HS-27A (cell line): ENCODE measurements around the gene INHBC.
A peak's percentile ranks its signal among the peaks of the same experiment; 100 is the strongest.
"Not testable (repeated sequence)": the region's sequence is repeated elsewhere in the genome, so short reads cannot be mapped to it uniquely, and the experiment has no call there.

ENCODE experiments used
- DNase-seq: peaks from one replicate; pipeline ENCODE4 v3.0.0-alpha.2; 2012; ENCODE audit warnings: low read depth, missing footprints

The INHBC gene

DNA sequence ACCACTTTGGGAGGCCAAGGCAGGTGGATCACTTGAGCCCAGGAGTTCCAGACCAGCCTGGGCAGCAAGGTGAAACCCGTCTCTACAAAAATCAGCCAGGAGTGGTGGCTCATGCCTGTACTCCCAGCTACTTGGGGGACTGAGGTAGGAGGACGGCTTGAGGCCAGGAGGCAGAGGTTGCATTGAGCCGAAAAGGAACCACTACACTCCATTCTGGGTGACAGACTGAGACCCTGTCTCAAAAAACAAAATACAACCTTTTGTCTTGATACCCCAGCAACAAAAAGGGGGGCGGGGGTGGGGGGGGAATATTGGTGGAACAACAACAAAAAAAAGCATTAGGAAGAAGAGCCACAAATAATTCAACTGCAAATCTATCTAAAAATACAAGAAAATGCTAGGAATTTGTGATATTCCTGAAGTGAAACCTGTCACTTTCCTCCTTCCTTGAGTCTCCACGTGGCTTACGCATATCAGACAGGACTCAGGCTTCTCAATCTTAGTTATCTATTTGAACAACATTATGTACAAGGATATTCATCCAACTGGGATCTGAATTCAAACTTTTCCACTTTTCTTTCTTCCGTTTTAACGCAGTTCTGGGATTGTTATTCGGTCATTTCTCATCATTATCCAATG lies 5.0 kb upstream of the INHBC start:
- DNase-seq: no peak

DNA sequence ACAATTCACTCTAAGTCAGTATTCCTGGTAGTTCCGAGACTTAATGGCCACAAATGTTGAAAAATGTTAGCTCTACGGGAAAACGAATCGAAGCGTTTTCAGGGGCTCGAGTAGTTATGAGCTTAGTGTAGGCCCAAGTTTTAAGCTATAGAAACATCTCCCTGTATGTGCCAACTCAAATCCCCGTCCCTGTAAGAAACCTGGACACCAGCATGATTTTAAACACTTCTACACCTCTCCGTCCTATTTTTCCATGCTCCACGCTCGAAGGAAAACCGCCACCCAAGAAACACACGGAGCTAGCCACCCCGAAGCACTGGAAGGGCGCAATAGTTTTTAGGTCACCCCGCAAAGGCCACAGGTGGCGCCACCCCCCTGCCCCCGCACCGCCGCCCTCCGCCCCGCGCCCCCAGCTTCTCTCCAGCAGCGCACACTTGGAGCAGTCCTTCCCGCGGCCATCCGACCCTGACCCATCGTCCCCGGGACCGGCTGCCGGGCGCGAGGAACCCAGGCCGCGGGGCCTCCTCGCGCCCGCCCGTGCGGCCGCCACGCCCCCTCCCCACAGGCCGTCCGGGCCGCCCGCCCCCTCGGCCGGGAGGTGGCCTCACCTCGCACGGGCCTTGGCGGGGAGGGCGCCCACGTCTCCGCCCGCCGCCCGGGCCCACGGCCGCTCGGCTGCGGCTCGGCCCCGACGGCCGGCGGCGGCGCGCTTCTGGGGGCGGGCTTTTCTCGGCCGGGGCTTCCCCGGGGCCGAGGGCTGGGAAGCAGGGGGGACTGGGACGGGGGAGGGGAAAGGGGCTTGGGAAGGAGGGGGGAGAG lies 4.3 kb upstream of the INHBC start:
- peak; percentile 12 for DNase-seq

DNA sequence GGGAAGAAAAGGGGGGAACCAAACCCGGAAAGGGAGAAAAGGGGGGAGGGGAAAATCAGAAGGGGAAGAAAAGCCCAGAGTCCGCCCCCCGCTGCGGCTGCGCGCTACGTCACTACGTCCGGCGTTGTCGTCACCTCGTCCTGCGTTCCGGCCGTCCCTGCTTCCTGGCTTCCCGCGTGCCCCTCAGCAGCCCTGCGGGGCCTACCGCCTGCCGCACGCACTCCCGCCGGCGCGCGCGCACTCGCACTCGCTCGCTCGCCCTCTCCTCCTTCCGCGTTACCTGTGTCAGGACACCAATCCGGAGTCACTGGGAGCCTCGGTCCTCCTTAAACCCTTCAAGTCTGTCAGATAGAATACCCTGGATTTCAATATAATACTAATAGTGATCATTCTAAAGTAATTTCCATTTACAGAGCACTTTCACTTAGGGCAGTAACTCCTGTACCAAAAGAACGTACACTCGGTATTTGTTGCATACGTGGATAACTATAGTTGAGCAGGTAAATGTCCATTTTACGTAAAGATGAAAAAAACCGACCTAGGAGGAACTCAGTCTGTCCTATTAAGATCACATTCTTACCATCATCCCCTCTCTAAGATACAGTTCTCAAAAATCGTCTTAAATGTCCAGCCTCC lies 3.5 kb upstream of the INHBC start, which contains the start of gene R3HDM2:
Gene R3HDM2, minus strand, starts transcription at position 113 of the 636 bp plus-strand sequence. CDS start 120,615 bp downstream, outside the sequence.
- DNase-seq: peak; percentile 76

DNA sequence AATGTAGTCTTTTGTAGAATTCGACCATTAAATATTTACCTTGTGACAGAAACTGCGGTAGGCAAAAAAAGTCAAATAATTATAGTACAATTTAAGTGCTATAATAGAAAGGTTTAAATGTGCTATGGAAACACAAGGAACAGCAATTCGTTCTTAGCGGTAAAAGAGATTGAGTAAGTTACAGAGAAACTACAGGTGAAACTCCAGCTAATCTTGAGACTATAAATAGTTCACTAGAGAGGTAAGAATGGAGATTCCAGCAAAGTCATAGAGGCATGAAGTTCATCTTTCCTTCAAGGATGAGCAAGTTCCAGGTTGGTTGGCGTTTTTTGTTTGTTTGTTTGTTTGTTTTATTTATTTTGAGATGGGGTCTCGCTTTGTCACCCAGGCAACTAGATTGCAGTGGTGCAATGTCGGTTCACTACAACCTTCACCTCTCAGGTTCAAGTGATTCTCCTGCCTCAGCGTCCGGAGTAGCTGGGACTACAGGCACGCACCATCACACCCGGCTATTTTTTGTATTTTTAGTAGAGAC lies 2.9 kb upstream of the INHBC start:
- DNase-seq: no peak

DNA sequence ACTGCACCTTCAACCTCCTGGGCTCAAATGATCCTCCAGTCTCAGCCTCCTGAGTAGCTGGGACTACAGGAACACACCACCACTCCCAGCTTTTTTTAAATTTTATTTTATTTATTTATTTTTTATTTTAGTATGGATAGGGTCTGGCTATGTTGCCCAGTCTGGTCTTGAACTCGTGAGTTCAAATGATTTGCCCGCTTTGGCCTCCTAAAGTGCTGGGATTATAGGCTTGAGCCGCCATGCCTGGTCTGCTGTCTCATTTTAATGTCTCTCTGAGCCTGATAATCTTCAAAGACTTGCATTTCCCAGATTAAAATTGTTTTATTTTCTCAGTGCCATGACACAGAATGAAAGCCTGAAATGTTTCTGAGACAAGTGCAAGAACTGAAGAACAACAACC lies 1.2 kb upstream of the INHBC start:
- DNase-seq: no peak

DNA sequence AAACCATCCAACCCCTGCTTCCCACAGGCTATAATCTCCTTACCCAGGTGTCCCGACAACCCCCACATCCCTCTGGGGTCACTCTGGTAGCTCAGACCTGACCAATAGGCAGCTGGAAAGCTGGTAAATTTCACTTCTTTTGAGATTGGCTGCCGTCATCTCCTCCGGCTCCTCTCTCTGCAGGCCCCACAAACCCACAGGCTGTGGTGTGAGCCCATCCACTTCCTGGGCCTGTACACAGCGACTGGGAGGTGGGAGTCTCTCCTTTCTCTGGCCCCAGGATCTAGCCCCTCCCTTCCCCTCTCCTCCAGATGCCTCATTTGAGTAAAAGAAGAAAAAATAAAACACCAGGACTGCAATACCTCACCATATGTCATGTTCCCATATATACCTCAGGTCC lies 709 bp downstream of the INHBC start:
- no peak for DNase-seq

DNA sequence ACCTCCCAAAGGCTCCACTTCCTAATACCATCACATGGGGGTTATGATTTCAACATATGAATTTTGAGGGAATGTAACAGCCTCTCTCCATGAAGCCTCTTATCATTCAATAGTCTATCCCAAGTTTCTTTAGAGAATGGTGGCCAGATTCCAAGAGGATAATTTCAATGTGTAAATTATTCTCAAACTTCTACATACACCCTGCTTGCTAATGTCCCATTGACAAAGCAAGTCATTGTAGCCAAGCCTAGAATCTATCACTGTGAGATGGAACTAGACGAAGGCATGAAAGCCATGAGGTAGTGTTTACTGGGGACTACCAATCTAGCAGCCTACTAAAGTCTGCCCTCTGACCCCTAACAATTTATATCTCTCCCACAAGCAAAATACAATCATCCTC lies 3.8 kb downstream of the INHBC start:
- DNase-seq: no peak

DNA sequence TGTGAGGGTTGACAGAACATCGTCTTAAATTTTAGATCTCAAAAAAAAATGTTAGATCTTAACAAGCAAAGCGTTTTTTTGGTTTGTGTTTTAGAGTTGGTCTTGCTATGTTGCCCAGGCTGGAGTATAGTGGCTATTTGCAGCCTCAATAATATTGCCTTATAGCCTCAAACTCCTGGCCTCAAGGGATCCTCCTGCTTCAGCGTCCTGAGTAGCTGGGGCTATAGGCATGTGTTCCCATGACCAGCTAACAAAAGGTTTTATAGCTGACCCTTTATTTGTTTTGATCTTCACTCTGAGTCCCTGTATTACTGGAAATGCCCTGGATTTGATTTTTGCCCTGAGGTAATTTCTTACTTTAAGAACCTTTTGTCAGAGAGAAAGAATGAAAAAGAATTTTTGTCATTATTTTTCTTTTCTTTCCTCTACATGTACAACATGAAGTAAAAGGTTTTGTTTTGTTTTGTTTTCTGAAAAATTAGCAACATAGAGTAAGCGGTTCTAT lies 5.2 kb downstream of the INHBC start:
- no peak for DNase-seq

DNA sequence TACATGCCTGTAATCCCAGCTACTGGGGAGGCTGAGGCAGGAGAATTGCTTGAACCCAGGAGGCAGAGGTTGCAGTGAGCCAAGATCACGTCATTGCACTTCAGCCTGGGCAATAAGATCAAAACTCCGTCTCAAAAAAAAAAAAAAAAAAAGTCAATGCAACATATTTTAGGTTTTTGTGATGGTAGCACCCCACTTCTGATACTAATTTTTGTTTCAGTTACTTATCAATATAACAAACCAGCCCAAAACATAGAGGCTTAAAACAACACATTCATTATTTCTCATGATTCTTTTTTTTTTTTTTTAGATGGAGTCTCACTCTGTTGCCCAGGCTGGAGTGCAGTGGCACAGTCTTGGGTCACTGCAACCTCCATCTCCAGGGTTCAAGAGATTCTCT lies 6.8 kb downstream of the INHBC start:
- DNase-seq: not testable (repeated sequence)

DNA sequence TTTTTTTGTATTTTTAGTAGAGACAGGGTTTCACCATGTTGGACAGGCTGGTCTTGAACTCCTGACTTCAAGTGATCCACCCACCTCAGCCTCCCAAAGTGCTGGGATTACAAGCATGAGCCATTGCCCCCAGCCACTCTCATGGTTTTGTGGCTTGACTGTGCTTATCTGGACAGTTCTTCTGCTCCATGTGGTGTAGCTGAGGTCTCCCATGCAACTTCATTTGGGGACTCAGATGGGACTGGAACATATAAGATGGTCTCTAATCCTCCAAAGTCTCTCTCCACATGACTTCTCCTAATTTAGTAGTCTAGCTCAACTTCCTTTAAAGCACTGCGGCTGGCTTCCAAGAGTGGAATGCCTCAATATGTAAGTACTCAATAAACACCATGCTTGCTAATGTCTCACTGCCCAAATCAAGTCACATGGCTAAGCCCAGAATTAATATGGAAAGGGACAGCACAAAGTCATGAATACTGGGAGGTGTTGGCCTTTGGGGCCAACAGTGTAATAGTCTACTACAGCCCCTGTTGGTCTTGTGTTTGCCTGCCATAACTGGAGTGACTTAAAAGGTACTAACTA lies 7.4 kb downstream of the INHBC start:
- DNase-seq: no peak

DNA sequence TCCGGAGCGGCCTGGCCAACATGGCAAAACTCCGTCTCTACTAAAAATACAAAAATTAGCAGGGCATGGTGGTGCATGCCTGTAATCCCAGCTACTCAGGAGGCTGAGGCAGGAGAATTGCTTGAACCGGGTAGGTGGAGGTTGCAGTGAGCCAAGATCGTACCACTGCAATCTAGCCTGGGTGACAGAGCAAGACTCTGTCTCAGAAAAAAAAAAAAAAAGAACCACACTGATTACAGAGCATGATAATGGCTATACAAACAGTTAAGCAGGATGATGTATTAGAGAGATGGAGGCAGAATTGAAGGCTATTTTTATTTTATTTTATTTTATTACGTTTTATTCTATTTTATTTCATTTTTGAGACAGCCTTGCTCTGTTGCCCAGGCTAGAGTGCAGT lies 9.8 kb downstream of the INHBC start:
- DNase-seq: not testable (repeated sequence)

DNA sequence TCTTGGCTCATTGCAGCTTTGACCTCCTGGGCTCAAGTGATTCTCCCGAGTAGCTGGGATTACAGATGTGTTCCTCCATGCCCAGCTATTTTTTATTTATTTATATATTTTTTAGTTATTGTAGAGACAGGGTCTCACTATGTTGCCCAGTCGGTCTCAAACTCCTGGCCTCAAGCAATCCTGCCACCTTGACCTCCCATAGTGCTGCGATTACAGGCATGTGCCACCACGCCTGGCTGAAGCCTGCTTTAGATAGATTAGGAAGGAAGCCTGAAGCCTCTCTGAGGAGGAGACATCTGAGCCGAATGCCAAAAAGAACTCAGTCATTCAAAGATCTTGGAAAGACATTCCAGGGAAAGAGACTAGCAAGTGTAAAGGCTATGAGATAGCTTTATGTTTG lies 10.2 kb downstream of the INHBC start:
- DNase-seq: no peak

DNA sequence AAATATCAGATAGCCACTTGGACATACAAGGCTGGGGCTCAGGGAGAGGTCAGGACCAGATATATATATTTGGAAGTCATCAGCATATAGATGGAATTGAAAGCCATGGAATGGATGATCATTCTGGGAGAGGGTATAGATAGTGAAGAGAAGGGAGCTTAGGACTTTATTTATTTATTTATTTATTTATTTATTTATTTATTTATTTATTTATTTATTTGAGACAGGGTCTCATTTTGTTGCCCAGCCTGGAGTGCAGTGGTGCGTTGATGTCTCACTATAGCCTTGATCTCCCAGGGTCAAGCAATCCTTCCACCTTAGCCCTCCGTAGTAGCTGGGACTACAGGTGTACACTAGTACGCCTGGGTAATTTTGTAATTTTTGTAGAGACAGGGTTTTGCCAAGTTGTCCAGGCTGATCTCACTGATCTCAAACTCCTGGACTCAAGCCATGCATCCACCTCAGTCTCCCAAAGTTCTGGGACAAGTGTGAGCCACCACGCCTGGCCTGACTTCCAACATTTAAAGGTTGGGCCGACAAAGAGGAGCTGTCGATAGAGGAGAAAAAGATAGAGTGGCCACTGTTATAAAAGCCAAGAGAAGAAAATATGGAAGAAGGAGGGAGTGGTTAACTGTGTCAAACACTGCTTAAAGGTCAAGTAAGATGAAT lies 11.8 kb downstream of the INHBC start:
- DNase-seq: no peak

DNA sequence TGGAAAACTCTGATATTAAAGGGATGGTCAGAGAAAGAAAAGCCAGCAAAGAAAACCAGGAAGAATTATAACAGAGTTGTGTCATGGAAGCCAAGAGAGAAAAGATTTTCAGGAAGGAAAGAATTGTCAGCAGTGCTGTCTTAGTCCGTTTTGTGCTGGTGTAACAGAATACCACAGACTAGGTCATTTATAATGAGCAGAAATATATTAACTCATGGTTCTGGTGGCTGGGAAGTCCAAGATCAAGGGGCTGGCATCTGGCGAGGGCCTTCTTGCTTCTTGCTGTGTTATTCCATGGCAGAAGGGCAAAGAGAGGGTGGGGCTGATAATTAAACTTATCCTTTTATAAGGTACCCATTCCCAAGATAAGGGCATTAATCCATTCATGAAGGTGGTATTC lies 14.1 kb downstream of the INHBC start:
- DNase-seq: no peak

DNA sequence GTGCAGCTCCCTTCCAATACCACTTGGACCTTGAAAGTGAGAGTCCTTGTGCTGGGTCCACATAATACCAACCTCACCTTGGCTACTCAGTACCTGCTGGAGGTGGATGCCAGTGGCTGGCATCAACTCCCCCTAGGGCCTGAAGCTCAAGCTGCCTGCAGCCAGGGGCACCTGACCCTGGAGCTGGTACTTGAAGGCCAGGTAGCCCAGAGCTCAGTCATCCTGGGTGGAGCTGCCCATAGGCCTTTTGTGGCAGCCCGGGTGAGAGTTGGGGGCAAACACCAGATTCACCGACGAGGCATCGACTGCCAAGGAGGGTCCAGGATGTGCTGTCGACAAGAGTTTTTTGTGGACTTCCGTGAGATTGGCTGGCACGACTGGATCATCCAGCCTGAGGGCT lies 14.8 kb downstream of the INHBC start:
- DNase-seq: no peak

DNA sequence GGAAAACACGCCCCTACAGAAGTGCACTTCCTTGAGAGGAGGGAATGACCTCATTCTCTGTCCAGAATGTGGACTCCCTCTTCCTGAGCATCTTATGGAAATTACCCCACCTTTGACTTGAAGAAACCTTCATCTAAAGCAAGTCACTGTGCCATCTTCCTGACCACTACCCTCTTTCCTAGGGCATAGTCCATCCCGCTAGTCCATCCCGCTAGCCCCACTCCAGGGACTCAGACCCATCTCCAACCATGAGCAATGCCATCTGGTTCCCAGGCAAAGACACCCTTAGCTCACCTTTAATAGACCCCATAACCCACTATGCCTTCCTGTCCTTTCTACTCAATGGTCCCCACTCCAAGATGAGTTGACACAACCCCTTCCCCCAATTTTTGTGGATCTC lies 15.5 kb downstream of the INHBC start:
- DNase-seq: no peak

DNA sequence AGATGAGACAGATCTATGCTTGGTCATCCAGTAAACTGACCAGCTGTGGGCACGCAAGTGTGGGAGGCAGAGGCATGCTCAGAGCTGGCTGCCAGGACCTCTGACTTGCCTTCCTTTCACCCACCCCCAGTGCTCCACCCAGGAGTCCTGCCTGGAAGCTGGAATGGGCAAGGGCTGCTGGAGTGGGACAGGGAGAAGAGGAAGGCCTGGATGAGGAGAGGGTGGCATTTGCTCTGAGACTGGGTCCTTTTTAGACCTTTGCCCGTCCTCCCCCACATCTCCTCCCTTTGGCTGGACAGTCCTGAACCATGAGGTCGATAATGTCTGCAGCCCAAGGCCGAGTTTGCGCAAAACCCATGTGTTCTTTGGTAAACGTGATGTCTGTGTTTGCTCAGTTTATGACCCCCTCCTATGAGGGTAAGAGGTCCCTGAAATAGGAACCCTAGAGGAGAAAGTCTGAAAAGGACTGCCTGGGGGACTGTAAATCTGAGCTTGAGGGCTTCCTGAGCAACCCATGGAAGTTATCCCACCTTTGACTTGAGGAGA lies 16.7 kb downstream of the INHBC start:
- DNase-seq: no peak

DNA sequence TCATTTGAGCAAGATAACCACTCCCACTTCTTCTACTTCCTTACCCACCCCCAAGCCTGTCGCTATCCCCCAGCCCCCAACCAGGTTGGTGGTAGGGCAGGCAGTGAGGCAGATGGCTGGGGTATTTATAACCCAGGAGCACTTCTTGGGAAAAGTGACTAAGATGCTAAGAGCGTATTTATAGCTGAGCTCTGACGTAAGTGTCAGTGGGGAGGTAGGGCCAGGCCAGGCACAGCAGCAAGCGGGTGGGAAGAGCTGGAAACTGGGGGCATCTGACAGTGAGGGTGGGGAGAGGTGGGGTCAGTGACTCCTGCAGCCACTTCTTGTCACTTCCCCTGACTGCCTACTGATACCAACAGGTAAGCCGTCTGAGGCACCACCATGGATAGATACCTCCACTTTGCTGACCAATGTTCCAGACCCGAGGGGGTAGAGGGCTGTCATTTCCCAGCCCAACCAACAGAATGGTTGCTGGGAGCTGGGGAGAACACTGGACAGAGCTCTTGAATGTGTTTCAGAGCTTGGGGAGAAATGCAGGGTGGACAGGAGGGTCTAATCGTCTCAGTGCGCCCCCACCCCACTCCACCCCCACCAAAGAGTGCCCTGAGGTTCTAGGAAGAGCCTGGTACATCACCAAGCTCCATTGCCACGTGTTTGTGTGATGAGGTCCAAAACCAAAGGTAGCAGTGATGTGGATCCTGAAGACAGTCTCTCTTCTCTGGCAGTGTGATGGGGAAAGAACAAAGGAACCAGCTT lies 17.8 kb downstream of the INHBC start:
- no peak for DNase-seq

DNA sequence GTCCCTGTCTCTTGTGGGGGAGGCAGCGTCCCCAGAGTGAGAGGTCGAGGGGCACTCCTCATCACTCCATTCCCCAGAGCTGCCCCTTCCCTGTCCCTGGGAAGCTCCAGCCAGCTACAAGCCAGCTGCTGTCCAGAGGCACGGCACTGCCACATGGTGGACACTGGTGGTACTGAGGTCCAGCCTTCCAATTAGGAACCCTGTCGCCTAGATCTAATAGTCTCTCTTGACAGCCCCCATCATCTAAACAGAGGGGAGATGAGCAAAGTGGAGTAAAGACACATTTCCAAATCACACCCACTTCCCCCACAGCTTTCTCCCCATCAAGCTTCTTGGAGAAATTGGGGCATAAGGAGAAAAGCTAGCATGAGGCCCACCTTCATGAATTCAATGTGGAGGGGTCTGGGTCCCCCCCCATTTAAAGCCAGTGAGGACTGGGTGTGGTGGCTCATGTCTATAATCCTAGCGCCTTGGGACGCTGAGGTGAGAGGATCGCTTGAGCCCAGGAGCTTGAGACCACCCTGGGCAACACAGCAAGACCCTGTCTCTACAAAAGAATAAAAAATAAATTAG lies 18.4 kb downstream of the INHBC start:
- DNase-seq: no peak

DNA sequence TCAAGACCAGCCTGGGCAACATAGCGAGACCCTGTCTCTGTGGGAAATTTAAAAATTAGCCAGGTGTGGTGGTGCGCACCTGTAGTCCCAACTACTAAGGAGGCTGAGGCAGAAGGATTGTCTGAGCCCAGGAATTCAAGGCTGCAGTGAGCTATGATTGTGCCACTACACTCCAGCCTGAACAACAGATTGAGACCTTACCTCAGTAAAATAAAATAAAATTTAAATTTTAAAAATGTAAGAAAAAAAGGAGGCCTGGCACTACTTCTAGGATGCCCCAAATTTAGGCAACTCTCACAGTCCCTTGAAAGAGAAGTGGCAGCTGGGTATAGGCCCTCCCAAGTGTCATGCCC lies 19.6 kb downstream of the INHBC start:
- DNase-seq: no peak
